Erythroblast (primary cell): Measurements from ENCODE around the gene DUSP7.

Experiments
- GATA1 ChIP-seq: IDR thresholded peaks from 2 replicates; pipeline ENCODE4 v1.6.1; 2011; ENCODE audit warnings: low read depth, mild to moderate bottlenecking, control low read depth, low read length, moderate library complexity
- POLR2A ChIP-seq: IDR thresholded peaks from 2 replicates; pipeline ENCODE4 v1.6.1; 2011; ENCODE audit warnings: mild to moderate bottlenecking, low read length

- no peak for TF ChIP-seq POLR2A
- TF ChIP-seq GATA1, result no peak
Observed at GRCh38 chr3:52038227-52038626, 18.1 kb downstream of the DUSP7 start.
